Transverse colon (tissue), 4 donors: ENCODE results near the gene TLCD4. TPM values are rescaled to one million over a fixed set of nuclear protein-coding genes. Genes with fewer than 3 reads are reported as not detected.
"Not testable (repeated sequence)": the region's sequence is repeated elsewhere in the genome, so short reads cannot be mapped to it uniquely, and the experiment has no call there.

ENCODE experiments used
- DNase-seq: peaks from one replicate; pipeline ENCODE4 v3.0.0-alpha.2; 2019
- H3K27ac ChIP-seq, 4 donors: fragments of 200-600 bp; sonication (generic); 2 replicates each; pipeline ENCODE4 v1.5.1; 2016 to 2018; ENCODE audit warnings: inconsistent platforms in 4 of 4
- H3K27me3 ChIP-seq: fragments of 200-600 bp; sonication (generic); 2 replicates; pipeline ENCODE4 v1.5.1; 2017; ENCODE audit warnings: inconsistent platforms
- H3K36me3 ChIP-seq, 4 donors: fragments of 200-600 bp; sonication (generic); 2 replicates each; pipeline ENCODE4 v1.5.1; 2017 to 2019; ENCODE audit warnings: inconsistent platforms in 4 of 4
- H3K4me1 ChIP-seq, 4 donors: fragments of 200-600 bp; sonication (generic); 2 replicates each; pipeline ENCODE4 v1.5.1; 2017 to 2020; ENCODE audit warnings: inconsistent platforms in 4 of 4
- H3K4me3 ChIP-seq, 4 donors: fragments of 200-600 bp; sonication (generic); 1 replicate in 1 of 4; 2 replicates in 3 of 4; pipeline versions ENCODE4 v1.5.1 to v1.6.1; 2017 to 2019; ENCODE audit warnings: inconsistent platforms in 4 of 4
- H3K9me3 ChIP-seq, 2 donors: fragments of 200-600 bp; sonication (generic); 2 replicates each; pipeline ENCODE4 v1.5.1; 2017 to 2019; ENCODE audit warnings: inconsistent platforms in 2 of 2
- EP300 ChIP-seq: sonication (generic); formaldehyde crosslinking; IDR thresholded peaks from one replicate; pipeline ENCODE4 v1.6.1; 2017; ENCODE audit warnings: antibody characterized with exemption, low read depth
- POLR2A ChIP-seq: fragments of 450-650 bp; IDR thresholded peaks from one replicate; pipeline ENCODE4 v1.6.1; 2016; ENCODE audit warnings: antibody characterized with exemption, mild to moderate bottlenecking, moderate library complexity
- POLR2AphosphoS5 ChIP-seq, 3 donors: sonication (generic); formaldehyde crosslinking; IDR thresholded peaks; one replicate each; pipeline ENCODE4 v1.6.1; 2016; ENCODE audit warnings: antibody characterized with exemption in 3 of 3
- WGBS, 2 donors: methylation state at CpG; one replicate each; pipeline ENCODE4 v1.1.5; 2018; ENCODE audit warnings: low coverage in 1 of 2; 5-methylcytosine and 5-hydroxymethylcytosine counted together
- in situ Hi-C, 4 donors: fragments of 200-750 bp; cut with MboI; loops; one replicate each; pipeline versions ENCODE4 v1.15.0 to v1.15.1; 2017; ENCODE audit warnings: low sequenced_read_pairs in 3 of 4, low pct_ligation_motif_present in 1 of 4, low pct_unique_long_range_greater_than_20kb in 1 of 4
- intact Hi-C: fragments of 100-400 bp; cut with DNase I; formaldehyde crosslinking; loops from one replicate; pipeline ENCODE4 v1.15.1; 2023; ENCODE audit warnings: low total_unique reads
- small RNA-seq, 4 donors: library from RNA; depleted of rRNA; stranded (forward); fragments of <200 nt; gene quantifications; one replicate each; pipeline ENCODE3, GENCODE V24; 2016
- total RNA-seq, 4 donors: library from RNA; depleted of rRNA; stranded (reverse); fragments of >200 nt; gene quantifications; one replicate each; pipeline ENCODE4 v1.1.0, GENCODE V29; 2016
- TF ChIP-seq, protein P1 (sequence below), 5 experiments: fragments of 200-600 bp in 3 of 5; fragments of 450-650 bp in 2 of 5; sonication (generic) in 3 of 5; IDR thresholded peaks; 1 replicate in 2 of 5; 2 replicates in 3 of 5; pipeline ENCODE4 v1.5.1; 2016 to 2017; ENCODE audit warnings: antibody characterized with exemption in 5 of 5, inconsistent platforms in 3 of 5, mild to moderate bottlenecking in 2 of 5, moderate library complexity in 1 of 5

Gene TLCD4
- total RNA-seq, 4 donors from 2014 or later = 3.4 to 68.8 (median 43.5) TPM

DNA sequence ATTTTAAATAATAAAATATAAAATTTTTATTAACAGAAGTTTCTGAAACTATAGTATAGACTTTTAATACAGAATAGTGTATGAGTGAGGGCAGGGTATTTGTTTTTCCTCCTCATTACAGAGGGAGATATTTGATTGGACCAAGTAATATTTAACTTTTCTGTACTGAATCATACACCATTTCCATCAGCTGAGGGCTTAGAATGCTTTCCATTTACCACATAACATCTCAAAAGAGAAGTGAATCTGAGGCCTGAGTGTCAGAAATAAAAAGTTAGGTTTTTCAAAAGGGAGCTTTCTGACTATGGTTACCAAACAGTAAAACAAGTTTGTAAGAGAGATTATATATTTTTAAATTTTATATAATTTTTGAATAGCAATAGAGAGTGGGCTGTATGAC, 29.5 kb downstream of the TLCD4 start:
- TF ChIP-seq, protein P1, sequence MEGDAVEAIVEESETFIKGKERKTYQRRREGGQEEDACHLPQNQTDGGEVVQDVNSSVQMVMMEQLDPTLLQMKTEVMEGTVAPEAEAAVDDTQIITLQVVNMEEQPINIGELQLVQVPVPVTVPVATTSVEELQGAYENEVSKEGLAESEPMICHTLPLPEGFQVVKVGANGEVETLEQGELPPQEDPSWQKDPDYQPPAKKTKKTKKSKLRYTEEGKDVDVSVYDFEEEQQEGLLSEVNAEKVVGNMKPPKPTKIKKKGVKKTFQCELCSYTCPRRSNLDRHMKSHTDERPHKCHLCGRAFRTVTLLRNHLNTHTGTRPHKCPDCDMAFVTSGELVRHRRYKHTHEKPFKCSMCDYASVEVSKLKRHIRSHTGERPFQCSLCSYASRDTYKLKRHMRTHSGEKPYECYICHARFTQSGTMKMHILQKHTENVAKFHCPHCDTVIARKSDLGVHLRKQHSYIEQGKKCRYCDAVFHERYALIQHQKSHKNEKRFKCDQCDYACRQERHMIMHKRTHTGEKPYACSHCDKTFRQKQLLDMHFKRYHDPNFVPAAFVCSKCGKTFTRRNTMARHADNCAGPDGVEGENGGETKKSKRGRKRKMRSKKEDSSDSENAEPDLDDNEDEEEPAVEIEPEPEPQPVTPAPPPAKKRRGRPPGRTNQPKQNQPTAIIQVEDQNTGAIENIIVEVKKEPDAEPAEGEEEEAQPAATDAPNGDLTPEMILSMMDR (IDR thresholded peaks at IDR 0.05) = no peak
- TF ChIP-seq EP300 (no peak), POLR2AphosphoS5 (IDR thresholded peaks at IDR 0.05) (no peak), POLR2A (no peak)
- in situ Hi-C loops = no loop called here
- Histone ChIP-seq H3K36me3 (peaks cover 0 to 5% (median 0%) of the 10 kb centered on the region in 4 donors), H3K4me1 (no peaks in the 10 kb centered on the region), H3K27ac (no peak overlapping the region), H3K4me3 (no peak overlapping the region), H3K27me3 (no peaks in the 10 kb centered on the region), H3K9me3 (no peaks in the 10 kb centered on the region)
- no peak for DNase-seq
- intact Hi-C loops = no loop called here

DNA sequence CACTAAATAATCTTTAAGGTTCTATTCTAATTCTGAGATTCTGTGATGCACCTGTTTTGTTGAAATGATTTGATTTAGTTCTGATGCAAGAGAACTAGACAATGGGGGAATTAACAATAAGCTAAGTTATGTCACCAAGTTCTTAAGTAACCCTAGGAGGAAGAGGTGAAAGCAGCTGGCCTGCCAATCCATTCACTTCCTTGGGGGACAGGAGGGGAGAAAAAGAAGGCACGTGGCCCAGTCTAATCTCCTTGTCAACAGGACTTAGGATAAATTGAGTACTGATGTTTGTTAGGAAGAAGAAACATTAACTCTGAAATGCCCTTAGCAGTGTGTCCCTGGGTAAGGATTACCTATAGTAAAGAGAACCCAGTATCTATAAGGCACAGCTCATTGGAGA, 36.9 kb downstream of the TLCD4 start:
- Histone ChIP-seq H3K4me1 (no peaks in the 10 kb centered on the region), H3K27me3 (no peaks in the 10 kb centered on the region), H3K4me3 (no peak overlapping the region), H3K9me3 (no peaks in the 10 kb centered on the region), H3K27ac (no peak overlapping the region), H3K36me3 (peaks cover 0 to 5% (median 0%) of the 10 kb centered on the region in 4 donors)
- TF ChIP-seq POLR2A = no peak
- TF ChIP-seq, protein P1 (IDR thresholded peaks at IDR 0.05) = no peak
- TF ChIP-seq EP300 = no peak
- TF ChIP-seq POLR2AphosphoS5 (IDR thresholded peaks at IDR 0.05) = no peak
- WGBS, 2 donors = 59% methylated on average over 1 of the region's 1 CpG; no CpG with 5 or more reads in 1 of the 2 donors
- no peak for DNase-seq
- in situ Hi-C loops = no loop called here
- intact Hi-C loops = no loop called here

DNA sequence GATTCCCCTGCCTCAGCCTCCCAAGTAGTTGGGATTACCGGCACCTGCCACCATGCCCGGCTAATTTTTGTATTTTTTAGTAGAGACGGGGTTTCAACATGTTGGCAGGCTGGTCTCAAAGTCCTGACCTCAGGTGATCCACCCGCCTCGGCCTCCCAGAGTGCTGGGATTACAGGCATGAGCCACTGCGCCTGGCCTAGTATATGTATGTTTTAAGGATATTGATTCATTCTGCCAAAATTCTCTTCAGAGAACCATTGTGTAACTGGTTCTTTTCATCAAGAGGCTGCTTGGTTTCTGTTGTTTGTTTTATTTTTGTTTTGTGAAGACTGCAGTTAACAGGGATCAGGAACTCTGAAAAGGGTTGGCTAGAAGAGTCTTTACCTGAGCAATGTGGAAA, 48.4 kb downstream of the TLCD4 start:
- H3K4me1 ChIP-seq = peaks cover 0 to 12% (median 0%) of the 10 kb centered on the region in 4 donors
- intact Hi-C loops, H3K27me3 ChIP-seq, H3K9me3 ChIP-seq, H3K27ac ChIP-seq, in situ Hi-C loops, DNase-seq, H3K4me3 ChIP-seq, H3K36me3 ChIP-seq: not testable (repeated sequence)
- 81 to 96% methylated on average over 5 to 6 of the region's 6 CpGs for WGBS, 2 donors

Small RNA genes within 50 kb of the gene (small RNA-seq; reads per million reads assigned to genes)
- 0 reads per million in 4 donors for gene RF00019

Other genes starting within 250 kb of the TLCD4 start
- gene CNN3, start 190.2 kb upstream of the TLCD4 start, total RNA-seq = 10 to 100 TPM; 22.4 to 96.2 (median 59.7) TPM
- gene ALG14, start 44.4 kb upstream of the TLCD4 start, total RNA-seq = 1 to 10 TPM in 3 of 4 donors, under 1 TPM in 1; 0.40 to 2.3 (median 2.2) TPM
- 10 to 100 TPM in 3 of 4 donors, 1 to 10 TPM in 1; 2.4 to 22.8 (median 15.1) TPM for gene RWDD3, start 116.9 kb downstream of the TLCD4 start, total RNA-seq